Peyer's patch (tissue), 4 donors: ENCODE data around the gene IQCK. TPM values are rescaled to one million over a fixed set of nuclear protein-coding genes. Genes with fewer than 3 reads are reported as not detected.

Source experiments
- DNase-seq, 3 donors: peaks; one replicate each; pipeline ENCODE4 v3.0.0-alpha.2; 2017 to 2019
- H3K27ac ChIP-seq, 4 donors: fragments of 200-600 bp; sonication (generic); one replicate each; pipeline ENCODE4 v1.5.1; 2016 to 2019
- H3K27me3 ChIP-seq, 2 donors: fragments of 200-600 bp; sonication (generic); one replicate each; pipeline ENCODE4 v1.5.1; 2019
- H3K36me3 ChIP-seq, 3 donors: fragments of 200-600 bp; sonication (generic); one replicate each; pipeline ENCODE4 v1.5.1; 2016 to 2019
- H3K4me1 ChIP-seq, 4 donors: fragments of 200-600 bp; sonication (generic); one replicate each; pipeline ENCODE4 v1.5.1; 2016 to 2019
- H3K4me3 ChIP-seq, 4 donors: fragments of 200-600 bp; sonication (generic); 1 replicate in 3 of 4; 2 replicates in 1 of 4; pipeline ENCODE4 v1.5.1; 2016 to 2019; ENCODE audit warnings: mild to moderate bottlenecking in 1 of 4
- H3K9me3 ChIP-seq, 4 donors: fragments of 200-600 bp; sonication (generic); one replicate each; pipeline ENCODE4 v1.5.1; 2016 to 2019; ENCODE audit warnings: mild to moderate bottlenecking in 1 of 4
- CTCF ChIP-seq, 6 experiments: fragments of 450-650 bp in 4 of 6; fragments of 200-600 bp in 2 of 6; sonication (generic) in 1 of 6; IDR thresholded peaks; one replicate each; pipeline ENCODE4 v1.5.1; 2017 to 2019; ENCODE audit warnings: antibody characterized with exemption in 6 of 6, mild to moderate bottlenecking in 3 of 6, moderate library complexity in 1 of 6
- POLR2A ChIP-seq, 2 donors: fragments of 450-650 bp; IDR thresholded peaks; one replicate each; pipeline ENCODE4 v1.5.1; 2017; ENCODE audit warnings: antibody characterized with exemption in 2 of 2, mild to moderate bottlenecking in 2 of 2, moderate library complexity in 2 of 2
- total RNA-seq, 4 donors: library from RNA; depleted of rRNA; stranded (reverse); fragments of >200 nt; gene quantifications; one replicate each; pipeline ENCODE4 v1.1.0, GENCODE V29; 2016

The IQCK gene
- total RNA-seq, 4 donors from 2014 or later = 8.2 to 42.9 (median 10.3) TPM

GRCh38 chr16:19700319-19700781 is 17.7 kb upstream of the IQCK start:
- Histone ChIP-seq H3K4me3 (no peak overlapping the region), H3K36me3 (peaks cover 0 to 41% (median 0%) of the 10 kb centered on the region in 3 donors), H3K4me1 (peaks cover 0 to 46% (median 13%) of the 10 kb centered on the region in 4 donors), H3K27ac (peak overlapping the region in 3 of 4 donors; percentile 2 to 52 (median 31)), H3K27me3 (no peaks in the 10 kb centered on the region), H3K9me3 (no peaks in the 10 kb centered on the region)
- peak in 2 of 3 donors; percentile 63 for DNase-seq
- TF ChIP-seq CTCF (IDR thresholded peaks at IDR 0.05) (no peak), POLR2A (IDR thresholded peaks at IDR 0.05) (no peak)

GRCh38 chr16:19701091-19701490 is 17.0 kb upstream of the IQCK start:
- no peaks in the 10 kb centered on the region for H3K27me3 ChIP-seq
- no peak overlapping the region for H3K4me3 ChIP-seq
- no peak for TF ChIP-seq CTCF (IDR thresholded peaks at IDR 0.05)
- no peak for TF ChIP-seq POLR2A (IDR thresholded peaks at IDR 0.05)
- DNase-seq = no peak
- H3K27ac ChIP-seq = peak overlapping the region in 2 of 4 donors; percentile 2 to 52
- H3K4me1 ChIP-seq = peaks cover 0 to 40% (median 13%) of the 10 kb centered on the region in 4 donors
- H3K36me3 ChIP-seq = peaks cover 0 to 49% (median 0%) of the 10 kb centered on the region in 3 donors
- no peaks in the 10 kb centered on the region for H3K9me3 ChIP-seq

GRCh38 chr16:19703172-19703889 is 14.7 kb upstream of the IQCK start:
- TF ChIP-seq CTCF (IDR thresholded peaks at IDR 0.05) (no peak), POLR2A (IDR thresholded peaks at IDR 0.05) (no peak)

GRCh38 chr16:19704321-19705145 is 13.5 kb upstream of the IQCK start:
- H3K27ac ChIP-seq = peak overlapping the region; percentile 25 to 79 (median 59)
- H3K36me3 ChIP-seq = peaks cover 0 to 70% (median 0%) of the 10 kb centered on the region in 3 donors
- no peaks in the 10 kb centered on the region for H3K27me3 ChIP-seq
- H3K4me3 ChIP-seq = no peak overlapping the region
- TF ChIP-seq POLR2A (IDR thresholded peaks at IDR 0.05) (no peak), CTCF (IDR thresholded peaks at IDR 0.05) (no peak)
- peaks cover 0 to 15% (median 3%) of the 10 kb centered on the region in 4 donors for H3K4me1 ChIP-seq
- no peaks in the 10 kb centered on the region for H3K9me3 ChIP-seq
- DNase-seq = no peak

More at GRCh38 chr16:19703172-19703889, 14.7 kb upstream of the IQCK start:
- Histone ChIP-seq H3K9me3 (no peaks in the 10 kb centered on the region), H3K4me3 (no peak overlapping the region), H3K4me1 (peaks cover 0 to 20% (median 3%) of the 10 kb centered on the region in 4 donors), H3K27ac (peak overlapping the region in 3 of 4 donors; percentile 40 to 79 (median 69)), H3K36me3 (peaks cover 0 to 58% (median 0%) of the 10 kb centered on the region in 3 donors), H3K27me3 (no peaks in the 10 kb centered on the region)
- DNase-seq = no peak

GRCh38 chr16:19705146-19705501 is 12.9 kb upstream of the IQCK start:
- Histone ChIP-seq H3K36me3 (peaks cover 0 to 72% (median 0%) of the 10 kb centered on the region in 3 donors), H3K27ac (peak overlapping the region; percentile 25 to 79 (median 59))
- no peak for DNase-seq

More at GRCh38 chr16:19705146-19705501, 12.9 kb upstream of the IQCK start:
- Histone ChIP-seq H3K4me3 (no peak overlapping the region), H3K4me1 (peaks cover 0 to 10% (median under 1%) of the 10 kb centered on the region in 4 donors), H3K9me3 (no peaks in the 10 kb centered on the region), H3K27me3 (no peaks in the 10 kb centered on the region)
- TF ChIP-seq POLR2A (IDR thresholded peaks at IDR 0.05) = no peak
